HL-60 (cell line): Measurements from ENCODE around the gene CUEDC2.

ENCODE experiments used
- DNase-seq, 2 experiments: peaks; one replicate each; pipeline ENCODE4 v3.0.0-alpha.2; 2010 to 2020; ENCODE audit warnings: low read depth in 1 of 2, low spot score in 1 of 2
- H3K27ac ChIP-seq: fragments of 250-450 bp; sonication (Bioruptor Pico); replicated peaks from 2 replicates; pipeline ENCODE4 v1.5.1; 2020; ENCODE audit warnings: mild to moderate bottlenecking, moderate library complexity
- H3K27me3 ChIP-seq: fragments of 250-450 bp; sonication (Bioruptor Pico); 2 replicates; pipeline ENCODE4 v1.5.1; 2021; ENCODE audit warnings: mild to moderate bottlenecking, moderate library complexity; ENCODE audit not compliant: insufficient read depth, poor library complexity, severe bottlenecking
- H3K4me3 ChIP-seq: replicated peaks from 2 replicates; pipeline ENCODE4 v1.5.1; 2011; ENCODE audit warnings: mild to moderate bottlenecking, control low read depth, low read length; ENCODE audit not compliant: insufficient read depth
- CTCF ChIP-seq: IDR thresholded peaks from one replicate; pipeline ENCODE4 v1.5.1; 2011; ENCODE audit warnings: low read length, control low read depth, inconsistent platforms; ENCODE audit not compliant: insufficient read depth
- GABPA ChIP-seq: IDR thresholded peaks from 2 replicates; pipeline ENCODE4 v1.6.1; 2012; ENCODE audit warnings: low read depth
- POLR2AphosphoS5 ChIP-seq: IDR thresholded peaks from 2 replicates; pipeline ENCODE4 v1.6.1; 2012; ENCODE audit warnings: low read depth
- REST ChIP-seq: IDR thresholded peaks from 2 replicates; pipeline ENCODE4 v1.6.1; 2012; ENCODE audit warnings: low read depth; ENCODE audit not compliant: insufficient replicate concordance
- SPI1 ChIP-seq: IDR thresholded peaks from 2 replicates; pipeline ENCODE4 v1.6.1; 2012; ENCODE audit warnings: low read depth, mild to moderate bottlenecking, borderline replicate concordance

The CUEDC2 gene

GRCh38 chr10:102431452-102432124 is 786 bp downstream of the CUEDC2 start:
- Histone ChIP-seq H3K27me3 (no peaks in the 10 kb centered on the region), H3K27ac (peak overlapping the region; percentile 86), H3K4me3 (peak overlapping the region; percentile 86)
- DNase-seq, result no peak
- TF ChIP-seq CTCF (no peak), POLR2AphosphoS5 (no peak), SPI1 (no peak), REST (no peak), GABPA (no peak)

GRCh38 chr10:102429468-102429867 is 2.9 kb downstream of the CUEDC2 start:
- DNase-seq, result no peak
- no peak for TF ChIP-seq POLR2AphosphoS5
- TF ChIP-seq CTCF, result no peak
- no peak for TF ChIP-seq SPI1
- TF ChIP-seq REST, result no peak
- TF ChIP-seq GABPA, result no peak
- no peaks in the 10 kb centered on the region for H3K27me3 ChIP-seq
- no peak overlapping the region for H3K4me3 ChIP-seq
- no peak overlapping the region for H3K27ac ChIP-seq

GRCh38 chr10:102426803-102427287 is 5.5 kb downstream of the CUEDC2 start:
- no peak overlapping the region for H3K4me3 ChIP-seq
- no peak overlapping the region for H3K27ac ChIP-seq
- H3K27me3 ChIP-seq, result no peaks in the 10 kb centered on the region
- no peak for DNase-seq
- TF ChIP-seq POLR2AphosphoS5, result no peak
- no peak for TF ChIP-seq REST
- TF ChIP-seq SPI1, result no peak
- no peak for TF ChIP-seq CTCF
- TF ChIP-seq GABPA, result no peak
